Erythroblast (primary cell): ENCODE measurements around the gene ANK3.

Experiments
- DNase-seq, 2 experiments: peaks; one replicate each; lab custom pipeline; 2025; lab: John Stamatoyannopoulos, UW
- GATA1 ChIP-seq: IDR thresholded peaks from 2 replicates; pipeline ENCODE4 v1.6.1; 2011; ENCODE audit warnings: low read depth, mild to moderate bottlenecking, control low read depth, low read length, moderate library complexity
- POLR2A ChIP-seq: IDR thresholded peaks from 2 replicates; pipeline ENCODE4 v1.6.1; 2011; ENCODE audit warnings: mild to moderate bottlenecking, low read length

The ANK3 gene

DNA sequence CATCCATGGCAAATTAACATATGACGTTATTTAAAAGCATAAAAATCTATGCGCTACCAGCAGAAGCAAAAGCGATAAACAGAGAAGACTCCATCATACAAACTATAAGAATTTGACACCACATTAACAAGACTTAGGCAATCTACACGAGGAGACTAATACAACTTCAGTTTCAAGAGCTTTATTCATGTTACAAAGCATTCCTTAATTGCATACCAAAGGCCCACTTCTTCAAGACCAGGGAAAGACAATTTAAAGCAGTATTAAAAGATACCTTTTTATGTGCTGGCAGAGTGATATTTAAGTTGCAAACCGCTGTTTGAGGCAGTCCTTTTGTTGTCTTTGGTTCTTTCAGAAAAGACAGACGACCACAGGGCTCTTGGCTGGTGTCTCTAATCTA is 307.3 kb downstream of the ANK3 start:
- TF ChIP-seq GATA1 (no peak), POLR2A (no peak)
- no peak for DNase-seq

GRCh38 chr10:60073781-60074656 is 315.7 kb downstream of the ANK3 start:
- DNase-seq, result peak; percentile 4 to 6
- TF ChIP-seq POLR2A, result no peak
- no peak for TF ChIP-seq GATA1

- TF ChIP-seq POLR2A (peak; percentile 26), GATA1 (no peak)
- peak; percentile 19 to 34 for DNase-seq
Observed at GRCh38 chr10:60073397-60073780, 316.3 kb downstream of the ANK3 start.

DNA sequence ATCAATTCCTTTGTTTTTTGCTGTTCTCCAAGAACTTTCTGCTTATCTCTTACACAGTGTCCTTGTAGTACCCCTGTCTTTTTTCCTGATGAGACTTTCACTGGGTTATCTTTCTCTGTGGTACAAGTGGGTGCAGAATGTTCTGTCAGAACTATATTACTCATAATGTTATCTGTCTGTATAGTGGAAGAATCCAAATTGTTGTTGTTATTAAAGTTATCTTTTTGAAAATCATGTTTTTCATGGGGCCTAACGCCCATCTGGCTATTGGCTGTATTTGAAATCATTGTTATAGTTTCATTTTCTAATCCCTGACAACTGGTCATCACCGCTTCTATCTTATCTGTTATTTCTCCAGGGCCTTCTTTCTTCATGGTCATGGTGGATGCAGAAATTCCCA is 320.4 kb downstream of the ANK3 start:
- DNase-seq, result no peak
- no peak for TF ChIP-seq POLR2A
- no peak for TF ChIP-seq GATA1

GRCh38 chr10:60050366-60050765 is 339.3 kb downstream of the ANK3 start:
- no peak for DNase-seq
- TF ChIP-seq GATA1 (no peak), POLR2A (no peak)

GRCh38 chr10:60048091-60048501 is 341.6 kb downstream of the ANK3 start:
- DNase-seq, result no peak
- TF ChIP-seq GATA1 (no peak), POLR2A (no peak)

DNA sequence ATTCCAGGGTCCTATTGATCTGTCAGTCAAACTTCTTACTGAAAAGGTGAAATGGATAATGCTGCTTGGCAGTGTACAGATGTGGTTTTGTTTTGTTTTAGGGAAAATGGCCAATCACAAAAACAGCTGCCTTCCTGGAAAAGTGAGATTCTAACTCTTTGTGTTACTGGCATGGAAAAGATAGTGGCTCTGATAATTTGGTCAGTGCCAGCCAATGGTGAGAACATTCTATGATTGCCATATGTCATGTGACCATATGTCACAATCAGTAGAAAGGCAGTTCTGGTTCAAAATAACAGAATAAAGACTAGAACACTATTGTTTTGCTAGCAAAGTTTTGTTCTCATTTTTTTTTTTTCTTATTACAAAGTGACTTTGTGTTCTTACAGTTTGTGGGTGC is 344.1 kb downstream of the ANK3 start:
- TF ChIP-seq GATA1 (no peak), POLR2A (no peak)
- DNase-seq, result no peak

- TF ChIP-seq POLR2A (no peak), GATA1 (no peak)
- DNase-seq, result no peak
Observed at GRCh38 chr10:60044971-60045370, 344.7 kb downstream of the ANK3 start.

- TF ChIP-seq GATA1, result no peak
- TF ChIP-seq POLR2A, result no peak
- no peak for DNase-seq
Observed at GRCh38 chr10:60044242-60044641, 345.4 kb downstream of the ANK3 start.

GRCh38 chr10:60043561-60044241 is 346.0 kb downstream of the ANK3 start:
- TF ChIP-seq GATA1 (no peak), POLR2A (no peak)
- no peak for DNase-seq

DNA sequence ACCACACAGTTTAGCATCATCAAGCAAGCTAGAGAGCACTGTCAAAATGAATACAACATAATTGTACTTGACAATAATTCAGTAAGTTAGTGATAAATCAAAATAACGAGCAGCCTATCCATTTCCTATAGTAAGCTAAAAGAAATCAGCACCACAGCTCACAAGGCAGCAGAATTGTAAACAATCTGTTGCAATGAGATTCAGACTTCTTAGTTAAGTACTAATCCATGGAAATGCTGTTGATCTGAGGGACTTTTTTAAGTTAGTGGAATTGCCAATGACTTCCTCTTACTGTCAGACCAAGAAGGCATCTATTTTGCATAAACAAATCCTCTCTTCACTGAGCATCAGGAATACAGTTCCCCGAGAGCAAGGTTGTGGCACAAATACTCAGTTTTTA is 346.8 kb downstream of the ANK3 start:
- TF ChIP-seq POLR2A, result no peak
- no peak for TF ChIP-seq GATA1
- no peak for DNase-seq

- no peak for DNase-seq
- TF ChIP-seq POLR2A (no peak), GATA1 (no peak)
Observed at GRCh38 chr10:60042262-60042661, 347.4 kb downstream of the ANK3 start.

- no peak for DNase-seq
- no peak for TF ChIP-seq POLR2A
- TF ChIP-seq GATA1, result no peak
Observed at GRCh38 chr10:60041489-60042133, 348.1 kb downstream of the ANK3 start.
